H1 (cell line): ENCODE results near the gene PAX3.

Source experiments
- BRCA1 ChIP-seq: IDR thresholded peaks from 2 replicates; pipeline ENCODE4 v1.6.1; 2012; ENCODE audit warnings: low read depth, low read length, improper control_type of control experiment
- CEBPB ChIP-seq: IDR thresholded peaks from 2 replicates; pipeline ENCODE4 v1.6.1; 2012; ENCODE audit warnings: low read depth, low read length
- CHD2 ChIP-seq: IDR thresholded peaks from 2 replicates; pipeline ENCODE4 v1.6.1; 2012; ENCODE audit warnings: low read length, improper control_type of control experiment
- HDAC2 ChIP-seq, 2 experiments: fragments of 300-600 bp in 1 of 2; sonication (generic) in 1 of 2; IDR thresholded peaks; 2 replicates each; pipeline ENCODE4 v1.6.1; 2011 to 2012; ENCODE audit warnings: low read depth in 2 of 2, low read length in 2 of 2, mild to moderate bottlenecking in 2 of 2, moderate library complexity in 2 of 2, borderline replicate concordance in 1 of 2, inconsistent platforms in 1 of 2
- HDAC6 ChIP-seq: IDR thresholded peaks from one replicate; pipeline ENCODE4 v1.7.1; 2012; ENCODE audit warnings: low read depth, mild to moderate bottlenecking, inconsistent platforms, low read length, moderate library complexity
- POLR2A ChIP-seq, 2 experiments: IDR thresholded peaks; 1 replicate in 1 of 2; 2 replicates in 1 of 2; pipeline ENCODE4 v1.6.1; 2011; ENCODE audit warnings: low read depth in 2 of 2, low read length in 2 of 2, mild to moderate bottlenecking in 2 of 2; ENCODE audit errors: control extremely low read depth in 1 of 2
- RFX5 ChIP-seq: IDR thresholded peaks from 2 replicates; pipeline ENCODE4 v1.6.1; 2011; ENCODE audit warnings: low read depth, low read length, improper control_type of control experiment, borderline replicate concordance
- SAP30 ChIP-seq: fragments of 300-600 bp; sonication (generic); IDR thresholded peaks from 2 replicates; pipeline ENCODE4 v1.7.1; 2012; ENCODE audit warnings: low read length, moderate library complexity, mild to moderate bottlenecking, inconsistent platforms; ENCODE audit not compliant: insufficient read depth, insufficient replicate concordance
- SUZ12 ChIP-seq: fragments of 200-600 bp; sonication (generic); IDR thresholded peaks from 2 replicates; pipeline ENCODE4 v1.6.1; 2012; ENCODE audit warnings: mild to moderate bottlenecking, inconsistent platforms, low read length, moderate library complexity, mixed read lengths
- TAF1 ChIP-seq: IDR thresholded peaks from 2 replicates; pipeline ENCODE4 v1.6.1; 2011; ENCODE audit warnings: mild to moderate bottlenecking, low read depth, low read length
- TBP ChIP-seq: IDR thresholded peaks from 2 replicates; pipeline ENCODE4 v1.6.1; 2011; ENCODE audit warnings: low read depth, low read length, improper control_type of control experiment
- TCF12 ChIP-seq: IDR thresholded peaks from 2 replicates; pipeline ENCODE4 v1.6.1; 2011; ENCODE audit warnings: low read depth, mild to moderate bottlenecking, low read length
- TF ChIP-seq, protein P1 (sequence below), 3 experiments: IDR thresholded peaks; 1 replicate in 2 of 3; 2 replicates in 1 of 3; pipeline versions ENCODE4 v1.5.1 to v1.6.1; 2011; ENCODE audit warnings: low read length in 3 of 3, mild to moderate bottlenecking in 3 of 3, inconsistent platforms in 2 of 3, low read depth in 1 of 3, moderate library complexity in 1 of 3; ENCODE audit not compliant: insufficient read depth in 1 of 3; ENCODE audit errors: control extremely low read depth in 1 of 3
- TF ChIP-seq, protein P2 (sequence below): IDR thresholded peaks from 2 replicates; pipeline ENCODE4 v1.6.1; 2012; ENCODE audit warnings: inconsistent platforms

DNA sequence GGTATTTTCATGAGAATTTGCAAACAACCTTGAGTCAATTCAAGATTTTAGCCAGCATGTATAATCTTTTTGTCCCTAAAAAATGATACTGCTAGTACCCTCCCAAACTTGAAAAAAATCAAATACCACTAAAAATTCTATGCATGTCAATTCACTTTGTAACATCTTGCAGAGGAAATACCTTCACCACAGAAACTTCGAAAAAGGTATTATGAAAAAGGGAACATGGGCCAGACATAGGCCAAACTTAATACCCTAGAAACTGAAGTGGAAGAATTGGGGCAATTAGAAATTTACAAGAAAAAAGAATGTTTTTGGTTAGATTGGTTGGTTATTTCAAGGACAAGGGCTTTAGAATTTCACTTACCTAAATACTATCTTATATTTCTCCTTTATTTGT lies 48.5 kb downstream of the PAX3 start:
- no peak for TF ChIP-seq SAP30
- TF ChIP-seq, protein P1, sequence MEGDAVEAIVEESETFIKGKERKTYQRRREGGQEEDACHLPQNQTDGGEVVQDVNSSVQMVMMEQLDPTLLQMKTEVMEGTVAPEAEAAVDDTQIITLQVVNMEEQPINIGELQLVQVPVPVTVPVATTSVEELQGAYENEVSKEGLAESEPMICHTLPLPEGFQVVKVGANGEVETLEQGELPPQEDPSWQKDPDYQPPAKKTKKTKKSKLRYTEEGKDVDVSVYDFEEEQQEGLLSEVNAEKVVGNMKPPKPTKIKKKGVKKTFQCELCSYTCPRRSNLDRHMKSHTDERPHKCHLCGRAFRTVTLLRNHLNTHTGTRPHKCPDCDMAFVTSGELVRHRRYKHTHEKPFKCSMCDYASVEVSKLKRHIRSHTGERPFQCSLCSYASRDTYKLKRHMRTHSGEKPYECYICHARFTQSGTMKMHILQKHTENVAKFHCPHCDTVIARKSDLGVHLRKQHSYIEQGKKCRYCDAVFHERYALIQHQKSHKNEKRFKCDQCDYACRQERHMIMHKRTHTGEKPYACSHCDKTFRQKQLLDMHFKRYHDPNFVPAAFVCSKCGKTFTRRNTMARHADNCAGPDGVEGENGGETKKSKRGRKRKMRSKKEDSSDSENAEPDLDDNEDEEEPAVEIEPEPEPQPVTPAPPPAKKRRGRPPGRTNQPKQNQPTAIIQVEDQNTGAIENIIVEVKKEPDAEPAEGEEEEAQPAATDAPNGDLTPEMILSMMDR (IDR thresholded peaks at IDR 0.05; ENCODE audit: control extremely low read depth in 1 of 3, insufficient read depth in 1 of 3, low read depth in 1 of 3, low read length in 3 of 3), result no peak
- TF ChIP-seq TCF12, result no peak
- no peak for TF ChIP-seq SUZ12
- no peak for TF ChIP-seq CHD2
- TF ChIP-seq RFX5, result no peak
- TF ChIP-seq, protein P2, sequence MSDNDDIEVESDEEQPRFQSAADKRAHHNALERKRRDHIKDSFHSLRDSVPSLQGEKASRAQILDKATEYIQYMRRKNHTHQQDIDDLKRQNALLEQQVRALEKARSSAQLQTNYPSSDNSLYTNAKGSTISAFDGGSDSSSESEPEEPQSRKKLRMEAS, result no peak
- TF ChIP-seq POLR2A (IDR thresholded peaks at IDR 0.05; ENCODE audit: control extremely low read depth in 1 of 2, low read depth in 2 of 2, low read length in 2 of 2), result no peak
- no peak for TF ChIP-seq TAF1
- no peak for TF ChIP-seq CEBPB
- TF ChIP-seq HDAC6, result no peak
- no peak for TF ChIP-seq HDAC2 (IDR thresholded peaks at IDR 0.05; ENCODE audit: borderline replicate concordance in 1 of 2, low read depth in 2 of 2, low read length in 2 of 2)
- TF ChIP-seq TBP, result no peak
- no peak for TF ChIP-seq BRCA1
